ENCODE measurements around the gene LCTL. TPM values are rescaled to one million over a fixed set of nuclear protein-coding genes. Genes with fewer than 3 reads are reported as not detected.

Gene LCTL
- total and polyA plus RNA-seq, 2 experiments from 2014 or later = 1.8 TPM; not detected in 1

- Histone ChIP-seq H2AFZ (no peak overlapping the region), H4K20me1 (ENCODE audit: insufficient read depth, poor library complexity, severe bottlenecking) (no peaks in the 10 kb centered on the region), H3K36me3 (replicated peaks; ENCODE audit: insufficient read depth, low read depth) (no peaks in the 10 kb centered on the region), H3K4me2 (no peak overlapping the region), H3K27ac (no peak overlapping the region), H3K27me3 (no peaks in the 10 kb centered on the region), H3K4me3 (no peak overlapping the region), H3K79me2 (no peaks in the 10 kb centered on the region), H3K9me3 (ENCODE audit: low read depth) (no peaks in the 10 kb centered on the region), H3K9me2 (replicated peaks; ENCODE audit: insufficient read depth) (no peaks in the 10 kb centered on the region), H3K4me1 (ENCODE audit: insufficient read depth) (no peaks in the 10 kb centered on the region)
- WGBS (ENCODE audit: low lambda C conversion rate, missing lambda C conversion rate) = 90% methylated on average over 3 of the region's 3 CpGs
- no peak for DNase-seq (ENCODE audit: low spot score)
- TF ChIP-seq EZH2phosphoT487 (IDR thresholded peaks at IDR 0.05; ENCODE audit: low read depth, severe bottlenecking, unreplicated experiment) (no peak), EZH2 (IDR thresholded peaks at IDR 0.05; ENCODE audit: borderline replicate concordance) (no peak), CTCF (IDR thresholded peaks at IDR 0.05; ENCODE audit: poor library complexity) (no peak)
Observed at GRCh38 chr15:66570327-66570726, 4.5 kb upstream of the LCTL start.

GRCh38 chr15:66569461-66570137 is 3.8 kb upstream of the LCTL start:
- H2AFZ ChIP-seq = no peak overlapping the region
- H3K27ac ChIP-seq = no peak overlapping the region
- TF ChIP-seq CTCF (IDR thresholded peaks at IDR 0.05; ENCODE audit: poor library complexity) = no peak
- TF ChIP-seq EZH2 (IDR thresholded peaks at IDR 0.05; ENCODE audit: borderline replicate concordance) = no peak
- TF ChIP-seq EZH2phosphoT487 (IDR thresholded peaks at IDR 0.05; ENCODE audit: low read depth, severe bottlenecking, unreplicated experiment) = no peak
- no peaks in the 10 kb centered on the region for H3K27me3 ChIP-seq
- no peaks in the 10 kb centered on the region for H4K20me1 ChIP-seq (ENCODE audit: insufficient read depth, poor library complexity, severe bottlenecking)
- no peak for DNase-seq (ENCODE audit: low spot score)
- 82% methylated on average over 9 of the region's 9 CpGs for WGBS (ENCODE audit: low lambda C conversion rate, missing lambda C conversion rate)
- H3K4me1 ChIP-seq (ENCODE audit: insufficient read depth) = no peaks in the 10 kb centered on the region
- H3K4me2 ChIP-seq = no peak overlapping the region
- H3K79me2 ChIP-seq = no peaks in the 10 kb centered on the region
- H3K9me2 ChIP-seq (replicated peaks; ENCODE audit: insufficient read depth) = no peaks in the 10 kb centered on the region
- no peaks in the 10 kb centered on the region for H3K36me3 ChIP-seq (replicated peaks; ENCODE audit: insufficient read depth, low read depth)
- H3K4me3 ChIP-seq = no peak overlapping the region
- no peaks in the 10 kb centered on the region for H3K9me3 ChIP-seq (ENCODE audit: low read depth)

- DNase-seq (ENCODE audit: low spot score) = no peak
- Histone ChIP-seq H3K4me1 (ENCODE audit: insufficient read depth) (no peaks in the 10 kb centered on the region), H3K4me3 (no peak overlapping the region), H3K4me2 (no peak overlapping the region), H3K27ac (no peak overlapping the region), H3K79me2 (no peaks in the 10 kb centered on the region), H4K20me1 (ENCODE audit: insufficient read depth, poor library complexity, severe bottlenecking) (no peaks in the 10 kb centered on the region), H3K36me3 (replicated peaks; ENCODE audit: insufficient read depth, low read depth) (no peaks in the 10 kb centered on the region), H3K27me3 (no peaks in the 10 kb centered on the region), H3K9me2 (replicated peaks; ENCODE audit: insufficient read depth) (no peaks in the 10 kb centered on the region), H2AFZ (no peak overlapping the region), H3K9me3 (ENCODE audit: low read depth) (no peaks in the 10 kb centered on the region)
- WGBS (ENCODE audit: low lambda C conversion rate, missing lambda C conversion rate) = 97% methylated on average over 7 of the region's 7 CpGs
- TF ChIP-seq EZH2phosphoT487 (IDR thresholded peaks at IDR 0.05; ENCODE audit: low read depth, severe bottlenecking, unreplicated experiment) (no peak), EZH2 (IDR thresholded peaks at IDR 0.05; ENCODE audit: borderline replicate concordance) (no peak), CTCF (IDR thresholded peaks at IDR 0.05; ENCODE audit: poor library complexity) (no peak)
Observed at GRCh38 chr15:66567897-66568296, 2.1 kb upstream of the LCTL start.

Measured in hepatocyte (in vitro differentiated cells).